OCI-M1 (cell line): Measurements from ENCODE around the gene ADORA3.
A peak's percentile ranks its signal among the peaks of the same experiment; 100 is the strongest.

ENCODE experiments used
- DNase-seq: peaks from one replicate; lab custom pipeline; 2025; lab: John Stamatoyannopoulos, UW

The ADORA3 gene

DNA sequence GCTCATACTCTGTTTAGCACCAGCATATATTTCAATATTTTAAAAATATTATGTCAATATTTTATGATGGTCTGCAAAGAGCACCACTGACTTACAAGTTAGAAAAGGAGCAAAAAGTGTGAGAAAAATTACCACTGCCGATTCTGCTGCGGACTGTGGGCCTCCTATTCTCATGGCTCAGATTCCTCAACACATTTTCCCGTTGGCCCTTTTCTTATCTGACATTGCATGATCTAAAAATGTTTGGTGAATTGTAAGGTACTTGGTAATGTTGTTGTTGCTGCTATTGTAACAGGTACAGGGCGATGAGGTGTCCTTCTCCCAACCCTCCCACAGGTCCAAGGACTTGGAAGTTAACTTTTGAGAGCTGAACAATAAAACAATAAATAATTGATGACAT lies 28.9 kb downstream of the ADORA3 start:
- no peak for DNase-seq

DNA sequence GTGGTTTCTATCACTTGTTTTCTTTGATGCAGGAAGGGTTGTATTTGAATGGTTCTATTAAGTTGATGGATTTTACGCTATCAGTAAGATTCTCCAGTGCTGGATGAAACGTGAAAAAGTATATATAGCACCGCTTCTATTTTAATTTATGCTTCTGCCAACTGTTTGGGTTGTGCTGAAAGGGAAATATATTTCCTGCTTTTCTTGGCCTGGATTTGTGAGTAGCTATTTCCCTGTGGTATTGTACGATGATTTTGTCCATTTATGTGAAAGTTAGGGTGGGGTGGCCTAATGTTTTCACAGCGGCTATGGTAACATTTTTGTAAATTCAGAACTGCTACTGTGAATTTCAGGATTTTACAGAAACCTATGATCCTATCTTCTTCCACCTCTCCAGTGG lies 29.3 kb downstream of the ADORA3 start:
- no peak for DNase-seq

DNA sequence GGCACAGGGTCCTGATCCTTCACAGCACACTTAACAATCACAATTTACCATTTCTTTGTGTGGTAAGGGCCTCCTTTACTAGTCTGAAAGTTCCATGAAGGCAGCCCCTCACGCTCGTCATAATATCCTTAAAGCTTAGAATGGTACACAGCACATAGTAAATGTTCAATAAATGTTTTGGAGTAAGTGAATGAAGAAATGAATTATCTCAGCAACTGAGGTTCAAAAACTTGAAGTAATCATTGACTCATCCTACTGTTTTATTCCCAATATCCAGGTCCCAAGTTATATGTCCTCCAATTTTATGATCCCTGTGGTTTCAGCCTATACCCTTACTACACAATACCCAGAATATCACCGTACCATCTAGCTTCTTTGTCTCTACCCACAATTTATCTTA lies 31.9 kb downstream of the ADORA3 start:
- DNase-seq: no peak

DNA sequence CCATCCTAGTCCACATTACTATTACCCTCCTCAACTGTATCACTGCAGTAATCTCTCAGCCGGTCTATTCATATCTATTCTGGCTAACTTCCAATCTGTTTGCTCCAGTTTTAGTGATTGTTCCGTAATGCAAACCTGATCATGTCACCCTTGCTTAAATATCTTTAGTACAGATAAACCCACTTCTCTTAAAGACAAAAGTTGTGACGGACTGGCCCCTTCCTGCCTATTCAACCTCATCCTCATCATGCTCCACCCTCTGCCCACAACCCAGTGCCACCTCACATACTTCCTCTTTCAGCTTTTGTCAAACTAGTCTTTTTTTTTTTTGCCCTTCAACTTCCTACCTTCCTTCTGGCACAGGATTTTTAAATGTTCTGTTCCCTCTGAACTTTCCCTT lies 32.4 kb downstream of the ADORA3 start:
- DNase-seq: peak; percentile 81

DNA sequence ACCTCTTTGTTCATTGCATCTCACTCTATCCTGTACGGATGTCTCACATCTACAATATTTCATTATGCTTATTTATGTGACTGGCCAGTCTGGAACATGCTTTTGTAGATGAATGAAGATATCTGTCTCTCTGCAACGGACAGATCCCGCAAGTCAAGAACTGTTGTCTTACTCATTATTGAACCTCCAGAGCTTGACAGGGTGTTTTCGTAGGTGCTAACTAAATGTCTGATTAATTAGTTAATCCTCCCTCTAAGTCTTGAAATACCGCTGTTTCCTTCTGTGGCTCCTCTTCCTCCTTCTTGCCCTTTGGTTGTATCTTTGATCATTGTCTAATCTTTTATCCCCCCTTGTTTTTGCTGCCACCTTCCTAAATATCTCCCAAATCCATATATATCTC lies 32.8 kb downstream of the ADORA3 start:
- DNase-seq: no peak

DNA sequence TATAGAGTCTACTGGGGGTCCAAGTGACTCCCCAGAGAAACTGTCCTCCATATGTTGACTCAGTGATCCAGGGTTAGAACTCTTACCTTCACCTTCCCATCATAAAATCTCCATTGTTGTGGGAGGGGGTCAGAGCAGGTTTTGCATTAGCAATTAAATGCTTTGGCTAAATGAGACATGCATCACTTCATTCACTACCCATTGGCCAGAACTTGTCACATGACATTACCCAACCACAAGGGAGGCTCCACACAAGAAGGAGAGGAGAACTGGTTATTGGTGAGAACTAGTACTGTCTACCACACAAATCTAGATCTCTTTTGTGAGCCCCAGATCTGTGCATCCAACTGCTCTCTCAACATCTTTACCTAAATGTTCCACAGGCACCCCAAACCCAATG lies 33.9 kb downstream of the ADORA3 start:
- no peak for DNase-seq

DNA sequence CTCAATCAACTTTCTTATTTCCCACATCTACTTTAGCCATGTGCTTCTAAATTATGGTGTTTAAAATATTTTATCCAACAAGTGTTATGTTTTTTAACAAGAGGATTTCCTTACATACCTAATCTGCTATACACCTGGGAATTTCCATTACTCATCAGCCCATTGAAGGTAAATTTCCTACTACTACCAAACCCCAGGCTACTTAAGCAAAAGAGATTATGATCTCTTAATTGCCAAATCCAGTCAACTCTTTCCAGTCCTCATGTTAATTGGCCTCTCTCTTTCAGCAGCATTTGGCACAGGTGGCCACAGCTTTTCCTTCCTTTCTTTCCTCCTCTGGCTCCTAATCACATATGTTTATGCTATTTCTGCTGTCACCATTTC lies 34.7 kb downstream of the ADORA3 start:
- no peak for DNase-seq

DNA sequence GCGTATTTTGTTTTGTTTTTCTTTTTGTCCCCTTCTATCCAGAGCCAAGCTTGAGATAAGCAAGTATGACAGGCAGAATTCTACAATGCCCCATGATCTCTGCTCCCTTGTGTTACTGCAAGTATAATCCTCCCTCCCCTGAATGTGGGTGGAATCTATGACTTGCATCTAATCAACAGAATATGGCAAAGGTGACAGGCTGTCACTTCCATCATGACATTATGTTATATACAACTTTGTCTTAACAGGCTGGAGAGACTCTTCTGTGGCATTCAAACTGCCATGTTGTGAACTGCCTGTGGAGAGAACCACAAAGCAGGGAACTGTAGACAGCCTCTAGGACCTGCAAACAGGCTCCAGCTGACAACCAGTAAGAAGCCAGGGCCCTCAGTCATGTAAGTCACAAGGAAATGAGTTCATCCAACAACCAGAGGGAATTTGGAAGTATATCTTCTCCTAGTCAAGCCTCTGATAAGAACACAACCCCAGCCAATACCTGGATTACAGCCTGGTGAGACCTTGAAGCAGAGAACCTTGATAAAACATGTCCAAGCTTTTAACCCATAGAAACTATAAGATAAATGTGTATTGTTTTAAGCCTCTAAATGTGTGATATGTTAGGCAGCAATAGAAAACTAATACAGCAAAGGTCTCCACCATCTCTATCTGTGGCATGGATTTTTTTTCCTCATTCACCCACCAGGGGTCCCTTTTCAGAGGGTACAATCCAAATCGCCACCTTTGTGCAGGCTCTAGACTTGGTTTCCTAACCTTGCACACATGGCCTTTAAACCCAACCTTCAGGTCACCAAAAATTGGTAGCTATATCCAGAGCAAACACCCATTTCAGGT lies 35.3 kb downstream of the ADORA3 start:
- peak; percentile 62 for DNase-seq

DNA sequence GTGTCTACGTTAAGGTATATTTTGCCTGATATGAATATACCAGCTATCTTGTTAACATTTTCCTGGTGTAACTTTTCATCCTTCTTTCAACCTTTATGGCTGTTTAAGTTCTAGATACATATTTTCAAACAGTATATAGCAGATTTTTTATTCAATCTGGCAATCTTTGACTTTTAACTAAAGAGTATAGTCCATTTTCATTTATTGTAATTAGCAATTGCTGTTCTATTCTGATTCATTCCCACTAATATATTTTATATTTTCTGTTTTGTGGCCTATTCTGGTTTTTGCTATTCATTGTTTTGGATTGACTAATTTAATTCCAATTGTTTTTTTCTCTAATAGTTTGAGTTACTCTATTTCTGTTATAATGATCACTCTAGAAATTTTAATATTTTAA lies 37.0 kb downstream of the ADORA3 start:
- no peak for DNase-seq

DNA sequence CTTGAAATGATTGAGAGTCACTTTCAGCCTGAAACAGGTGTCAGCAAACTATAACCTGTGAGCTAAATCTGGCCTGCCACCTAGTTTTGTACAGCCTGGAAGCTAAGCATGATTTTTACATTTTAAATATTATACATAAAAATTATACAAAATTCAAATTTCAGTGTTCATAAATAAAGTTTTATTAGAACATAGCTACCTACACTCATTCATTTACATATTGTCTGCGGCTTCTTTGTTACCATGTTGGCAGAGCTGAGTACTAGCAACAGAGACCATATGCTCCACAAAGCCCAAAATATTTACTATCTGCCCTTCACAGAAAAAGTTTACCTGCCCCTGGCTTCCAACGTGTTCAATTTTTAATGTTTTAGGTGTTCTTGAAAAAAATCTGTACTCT lies 37.7 kb downstream of the ADORA3 start:
- no peak for DNase-seq

DNA sequence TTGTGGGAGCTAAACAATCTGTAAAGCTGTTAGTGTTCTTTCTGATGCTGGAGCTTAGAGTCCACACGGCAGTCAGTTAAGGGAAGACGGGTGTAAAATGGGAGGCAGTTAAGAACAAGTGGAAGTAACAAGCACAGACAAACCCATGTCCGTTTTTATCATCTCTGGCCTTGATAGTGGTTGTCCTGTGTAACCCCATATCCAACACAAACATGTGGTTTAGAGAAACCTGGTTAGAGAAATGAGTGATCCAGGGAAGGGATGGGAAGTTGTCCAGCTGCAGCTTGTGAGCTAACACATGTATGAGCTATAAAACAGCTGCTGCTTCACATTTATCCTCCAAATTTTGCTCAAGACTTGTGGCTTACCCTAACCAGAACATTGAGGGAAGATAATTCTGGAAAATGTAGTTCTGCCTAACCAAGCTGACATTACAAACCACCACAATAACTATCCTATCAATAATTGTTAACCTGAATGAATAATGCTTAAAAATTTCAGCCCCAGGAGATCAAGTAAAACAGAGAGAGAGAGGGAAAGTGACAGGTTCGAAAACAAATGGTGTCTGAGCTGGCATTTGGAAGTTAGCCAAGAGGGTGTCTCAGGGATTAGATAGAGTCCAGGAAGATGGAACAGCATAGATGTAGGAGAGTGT lies 40.3 kb downstream of the ADORA3 start:
- peak; percentile 73 for DNase-seq

DNA sequence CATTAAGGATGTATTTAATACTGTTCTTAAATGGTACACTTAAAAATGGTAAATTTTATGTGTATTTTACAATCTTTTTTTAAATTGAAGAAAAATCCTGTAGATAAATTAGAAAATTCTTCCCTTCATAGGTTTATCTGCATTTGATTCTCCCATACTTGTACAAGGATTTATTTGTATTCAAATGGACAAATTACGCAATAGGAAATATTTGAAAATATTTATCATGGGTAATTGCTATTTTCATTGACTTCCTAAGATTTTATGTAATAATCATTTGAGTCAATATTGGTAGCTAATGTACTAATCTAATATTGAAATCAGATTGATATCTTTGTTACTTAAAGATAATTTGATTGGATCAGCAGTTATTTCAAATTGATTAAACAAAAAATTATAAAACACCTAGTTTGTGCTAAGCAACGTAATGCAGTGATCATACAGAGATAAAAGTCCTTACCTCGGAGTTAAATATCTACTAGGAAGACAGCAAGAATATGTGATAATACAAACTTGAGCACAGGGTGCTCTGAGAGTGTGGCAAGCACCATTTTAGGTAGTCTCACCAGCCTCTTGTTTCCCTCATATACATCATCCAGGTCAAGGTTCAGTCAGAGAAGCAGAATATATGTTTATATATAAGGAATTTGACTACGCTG lies 40.9 kb downstream of the ADORA3 start:
- DNase-seq: no peak

DNA sequence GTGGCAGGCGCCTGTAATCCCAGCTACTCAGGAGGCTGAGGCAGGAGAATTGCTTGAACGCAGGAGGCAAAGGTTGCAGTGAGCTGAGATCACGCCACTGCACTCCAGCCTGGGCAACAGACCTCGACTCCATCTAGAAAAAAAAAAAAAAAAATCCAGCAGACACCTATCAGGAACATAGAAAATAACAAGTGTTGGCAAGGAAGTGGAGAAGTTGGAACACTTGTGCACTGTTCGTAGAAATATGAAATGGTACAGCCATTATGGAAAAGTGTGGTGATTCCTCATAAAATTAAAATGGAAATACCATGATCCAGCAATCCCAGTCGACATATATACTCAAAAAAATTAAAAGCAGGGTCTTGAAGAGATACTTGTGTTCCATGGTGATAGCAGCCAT lies 41.7 kb downstream of the ADORA3 start:
- no peak for DNase-seq

DNA sequence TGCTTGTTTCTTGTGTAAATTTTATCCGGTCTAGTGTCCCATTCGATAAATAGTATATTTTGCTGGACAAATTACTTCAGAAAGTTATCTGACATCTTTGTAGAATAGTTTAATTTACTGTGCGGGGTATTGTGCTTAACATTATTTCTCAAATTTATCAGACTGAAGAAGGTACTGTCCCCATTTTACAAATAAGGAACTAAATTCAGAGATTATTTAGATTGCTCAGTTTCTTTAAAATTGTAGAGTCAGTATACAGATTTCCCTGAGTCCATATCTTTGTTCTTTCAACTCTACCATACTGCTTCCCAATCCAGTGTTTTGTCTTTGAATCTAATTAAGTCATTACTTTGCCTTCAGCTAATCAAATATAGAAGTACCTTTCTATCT lies 47.8 kb downstream of the ADORA3 start:
- no peak for DNase-seq

DNA sequence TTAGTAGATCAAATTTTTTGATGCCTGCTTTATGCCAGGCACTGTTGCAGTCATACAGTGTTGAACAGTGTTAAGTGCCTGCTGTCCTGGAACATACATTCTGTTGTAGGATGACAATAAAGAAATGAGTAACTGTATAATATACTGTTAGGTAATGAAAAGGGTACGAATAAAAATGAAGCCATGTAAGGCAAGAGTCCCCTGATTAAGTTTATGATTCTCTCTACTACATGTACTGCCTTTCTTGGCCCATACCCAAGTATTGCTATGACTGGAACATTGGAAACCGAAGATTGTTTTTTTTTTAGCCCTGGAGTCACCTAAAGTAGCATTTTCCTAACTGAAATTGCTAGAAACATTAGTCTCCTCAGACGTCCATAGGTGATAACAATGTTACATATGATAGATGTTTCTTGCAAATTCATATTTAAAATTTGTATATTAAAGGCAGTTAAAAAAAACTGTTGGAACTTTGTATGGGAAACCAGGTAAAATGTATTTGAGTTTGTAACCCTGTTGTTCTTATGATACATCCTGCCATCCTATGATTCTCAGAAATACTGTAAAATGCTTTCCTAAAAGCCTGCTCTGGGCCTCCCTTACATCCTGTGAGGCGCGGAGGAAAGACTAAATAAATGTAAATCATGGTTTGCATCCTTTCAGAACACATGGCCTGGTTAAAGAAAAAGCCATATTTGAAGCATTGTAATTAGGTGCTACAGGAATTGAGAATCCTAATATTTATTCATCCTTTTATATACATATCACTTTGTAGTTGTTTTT lies 48.4 kb downstream of the ADORA3 start:
- DNase-seq: no peak

DNA sequence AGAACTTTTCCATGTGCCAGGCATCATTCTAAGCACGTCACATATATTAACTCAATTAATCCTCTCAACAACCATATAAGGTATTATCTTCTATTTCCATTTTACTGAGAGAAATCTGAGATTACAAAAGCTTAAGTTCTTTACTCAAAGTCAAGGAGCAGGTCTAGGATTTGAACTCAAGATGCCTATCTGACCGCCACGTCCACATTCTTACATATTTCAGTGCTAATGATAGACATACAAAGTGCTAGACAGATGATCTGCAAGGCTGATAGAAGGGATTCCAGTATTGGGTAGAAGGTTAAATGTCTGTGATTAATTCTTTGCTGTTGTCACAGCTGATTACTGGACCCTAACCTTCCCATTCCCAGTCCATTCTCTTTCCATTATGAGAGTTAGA lies 49.7 kb downstream of the ADORA3 start:
- DNase-seq: no peak

DNA sequence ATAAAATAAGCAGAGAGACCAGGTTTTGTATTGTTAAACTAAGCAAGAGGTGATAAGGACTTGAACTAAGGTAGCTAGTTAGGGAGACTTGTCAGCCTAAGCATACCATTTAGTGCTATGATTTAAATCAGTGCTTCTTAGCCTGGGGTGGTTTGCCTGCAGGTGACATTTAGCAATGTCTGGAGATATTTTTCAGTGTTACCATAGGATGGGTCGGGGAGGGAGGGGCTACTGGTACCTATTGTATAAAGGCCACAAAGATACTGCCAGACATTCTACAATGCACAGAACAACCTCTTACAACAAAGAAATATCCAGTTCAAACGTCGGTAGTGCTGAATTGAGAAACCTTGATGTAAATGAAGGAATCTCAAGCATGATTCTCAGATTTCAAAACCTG lies 50.9 kb downstream of the ADORA3 start:
- no peak for DNase-seq

DNA sequence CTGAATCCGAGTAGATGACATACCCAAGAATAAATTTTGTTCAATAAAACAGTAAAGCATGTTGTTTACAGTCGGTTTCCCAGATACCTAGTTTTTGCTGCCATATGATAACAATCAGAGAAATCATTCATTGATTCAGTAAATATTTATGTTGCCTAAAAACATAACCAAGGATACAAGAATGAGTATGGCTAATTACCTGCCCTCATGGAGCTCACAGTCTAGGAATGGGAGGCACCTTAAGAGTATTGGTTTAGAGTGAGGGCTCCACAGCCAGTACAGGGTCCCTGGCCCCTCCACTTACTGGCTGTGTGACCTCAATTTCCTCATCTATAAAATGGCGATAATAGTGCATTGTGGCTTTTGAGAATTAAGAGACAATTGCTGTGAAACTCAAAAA lies 53.2 kb downstream of the ADORA3 start:
- DNase-seq: no peak

DNA sequence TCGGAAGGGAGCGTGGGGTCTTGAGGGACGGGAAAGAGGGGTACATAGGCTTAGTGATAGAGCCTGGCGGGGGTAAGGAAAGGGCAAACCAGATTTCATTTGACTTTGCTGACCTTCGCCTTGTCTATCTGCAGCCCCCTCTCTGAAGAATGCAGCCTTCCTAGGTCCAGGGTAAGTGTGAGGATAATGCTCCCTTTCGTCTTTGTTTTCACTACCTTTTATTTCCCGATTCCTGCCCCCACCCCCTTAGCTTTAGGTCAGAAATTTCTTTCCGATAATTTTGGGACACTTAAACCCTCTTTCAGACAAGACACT lies 53.8 kb downstream of the ADORA3 start:
- peak; percentile 50 for DNase-seq
